Measurements from ENCODE around the gene BRD1. TPM values are rescaled to one million over a fixed set of nuclear protein-coding genes. Genes with fewer than 3 reads are reported as not detected.

Gene BRD1
- total and polyA plus RNA-seq, 8 donors = 10.0 to 92.4 (median 30.4) TPM

DNA sequence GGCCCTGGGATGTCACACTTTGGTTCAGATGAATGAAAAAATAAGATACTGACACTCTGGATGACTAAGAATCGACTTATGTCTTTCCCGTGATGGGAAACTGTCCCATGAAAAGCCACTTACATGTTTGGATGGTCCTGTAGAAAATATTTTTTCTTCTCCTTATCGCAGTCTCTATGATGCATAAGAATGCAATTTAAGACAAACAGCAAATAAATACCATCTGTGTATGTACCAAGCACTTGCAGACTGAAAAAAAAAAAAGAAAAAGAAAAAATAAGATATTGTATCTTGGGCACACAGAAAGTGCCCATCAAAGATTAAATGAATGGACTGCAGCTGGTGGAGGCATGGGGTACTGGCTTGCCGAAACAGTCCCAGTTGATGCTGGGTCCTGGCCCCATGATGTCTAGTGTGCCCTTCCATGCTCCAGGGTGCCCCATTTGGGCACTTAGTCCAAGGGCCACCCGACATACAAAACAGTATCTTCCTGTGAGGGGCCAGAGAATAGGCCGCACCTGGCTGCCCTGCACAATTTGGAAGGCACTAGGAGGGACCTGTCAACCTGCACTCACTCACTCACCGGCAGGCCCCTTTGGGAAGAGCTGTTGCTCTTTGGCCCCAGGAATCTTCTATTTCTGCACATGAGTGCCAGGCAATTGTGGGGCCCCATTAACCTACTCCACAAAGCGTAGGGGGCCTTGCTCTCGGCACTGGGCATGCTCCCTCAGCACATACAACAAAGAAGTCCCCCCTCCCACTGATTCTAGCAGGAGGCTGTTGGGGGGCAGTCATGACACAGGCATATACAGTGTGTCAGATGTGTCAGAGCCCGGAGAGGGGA lies 23.5 kb upstream of the BRD1 start:
- Histone ChIP-seq H3K36me3 (no peaks in the 10 kb centered on the region), H3K4me3 (no peak overlapping the region), H3K9me3 (no peaks in the 10 kb centered on the region), H3K27me3 (peaks cover 17 to 53% (median 33%) of the 10 kb centered on the region in 3 donors), H3K4me1 (peaks cover 32 to 57% (median 53%) of the 10 kb centered on the region in 4 donors), H3K27ac (no peak overlapping the region)
- intact Hi-C loops (cut with DNase I; ENCODE audit: low total_unique reads) = no loop called here
- 80 to 86% (median 84%) methylated on average over 9 to 10 of the region's 10 CpGs for WGBS, 5 donors
- DNase-seq = no peak
- TF ChIP-seq POLR2AphosphoS5 (IDR thresholded peaks at IDR 0.05) = no peak
- TF ChIP-seq EP300 (IDR thresholded peaks at IDR 0.05) = no peak
- no peak for TF ChIP-seq POLR2A (IDR thresholded peaks at IDR 0.05)
- TF ChIP-seq, protein P1, sequence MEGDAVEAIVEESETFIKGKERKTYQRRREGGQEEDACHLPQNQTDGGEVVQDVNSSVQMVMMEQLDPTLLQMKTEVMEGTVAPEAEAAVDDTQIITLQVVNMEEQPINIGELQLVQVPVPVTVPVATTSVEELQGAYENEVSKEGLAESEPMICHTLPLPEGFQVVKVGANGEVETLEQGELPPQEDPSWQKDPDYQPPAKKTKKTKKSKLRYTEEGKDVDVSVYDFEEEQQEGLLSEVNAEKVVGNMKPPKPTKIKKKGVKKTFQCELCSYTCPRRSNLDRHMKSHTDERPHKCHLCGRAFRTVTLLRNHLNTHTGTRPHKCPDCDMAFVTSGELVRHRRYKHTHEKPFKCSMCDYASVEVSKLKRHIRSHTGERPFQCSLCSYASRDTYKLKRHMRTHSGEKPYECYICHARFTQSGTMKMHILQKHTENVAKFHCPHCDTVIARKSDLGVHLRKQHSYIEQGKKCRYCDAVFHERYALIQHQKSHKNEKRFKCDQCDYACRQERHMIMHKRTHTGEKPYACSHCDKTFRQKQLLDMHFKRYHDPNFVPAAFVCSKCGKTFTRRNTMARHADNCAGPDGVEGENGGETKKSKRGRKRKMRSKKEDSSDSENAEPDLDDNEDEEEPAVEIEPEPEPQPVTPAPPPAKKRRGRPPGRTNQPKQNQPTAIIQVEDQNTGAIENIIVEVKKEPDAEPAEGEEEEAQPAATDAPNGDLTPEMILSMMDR (IDR thresholded peaks at IDR 0.05) = no peak

DNA sequence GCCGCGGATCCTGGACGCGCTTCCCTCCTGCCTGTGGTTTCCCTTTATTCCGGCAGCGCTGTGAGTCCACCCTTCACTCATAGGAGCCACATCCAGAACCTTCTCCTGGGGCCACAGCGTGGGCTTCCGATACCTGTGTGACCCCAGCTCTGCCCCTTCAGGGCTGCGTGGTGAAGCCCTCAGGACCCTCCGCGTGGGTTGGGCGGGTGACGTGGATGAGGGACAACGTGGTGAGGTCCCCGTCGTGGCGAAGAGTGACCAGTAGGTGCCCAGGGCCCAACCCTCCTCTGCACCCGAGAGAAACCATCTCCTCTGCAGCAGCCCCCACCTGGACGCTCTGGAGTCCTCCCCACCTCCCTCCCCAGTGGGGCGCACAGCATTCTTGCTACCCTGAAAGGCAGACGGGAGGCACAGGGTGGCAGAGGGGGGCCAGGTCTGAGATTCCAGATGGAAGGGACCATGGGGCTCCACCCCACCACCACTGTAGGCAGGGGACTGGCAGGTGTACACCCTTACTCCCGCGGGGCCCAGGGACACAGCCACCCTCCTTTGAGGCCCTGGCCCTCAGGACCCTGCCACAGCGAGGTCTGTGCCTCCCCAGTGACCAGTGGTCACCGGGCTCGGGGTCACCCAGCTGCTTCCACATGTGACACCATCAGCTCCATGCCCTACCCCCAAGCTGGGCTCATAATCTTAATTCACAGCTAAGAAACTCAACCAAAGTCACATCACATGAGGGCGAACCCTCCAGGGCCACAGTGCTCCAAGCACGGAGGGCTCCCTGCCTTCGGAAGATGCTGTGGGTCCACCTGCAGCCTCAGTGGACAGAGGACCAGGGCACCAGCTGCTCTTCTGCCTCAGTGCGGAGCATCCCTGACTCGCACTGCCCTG lies 22.6 kb upstream of the BRD1 start:
- Histone ChIP-seq H3K4me1 (peaks cover 23 to 48% (median 44%) of the 10 kb centered on the region in 4 donors), H3K27ac (no peak overlapping the region), H3K36me3 (no peaks in the 10 kb centered on the region), H3K4me3 (peak overlapping the region in 3 of 4 donors; percentile 36 to 72 (median 53)), H3K9me3 (no peaks in the 10 kb centered on the region), H3K27me3 (peaks cover 17 to 53% (median 33%) of the 10 kb centered on the region in 3 donors)
- TF ChIP-seq POLR2A (IDR thresholded peaks at IDR 0.05) = no peak
- TF ChIP-seq POLR2AphosphoS5 (IDR thresholded peaks at IDR 0.05) = no peak
- TF ChIP-seq EP300 (IDR thresholded peaks at IDR 0.05) = no peak
- DNase-seq = peak in 1 of 2 donors; percentile 11
- intact Hi-C loops (cut with DNase I; ENCODE audit: low total_unique reads) = no loop called here
- 52 to 58% (median 55%) methylated on average over 19 to 31 of the region's 31 CpGs for WGBS, 5 donors

DNA sequence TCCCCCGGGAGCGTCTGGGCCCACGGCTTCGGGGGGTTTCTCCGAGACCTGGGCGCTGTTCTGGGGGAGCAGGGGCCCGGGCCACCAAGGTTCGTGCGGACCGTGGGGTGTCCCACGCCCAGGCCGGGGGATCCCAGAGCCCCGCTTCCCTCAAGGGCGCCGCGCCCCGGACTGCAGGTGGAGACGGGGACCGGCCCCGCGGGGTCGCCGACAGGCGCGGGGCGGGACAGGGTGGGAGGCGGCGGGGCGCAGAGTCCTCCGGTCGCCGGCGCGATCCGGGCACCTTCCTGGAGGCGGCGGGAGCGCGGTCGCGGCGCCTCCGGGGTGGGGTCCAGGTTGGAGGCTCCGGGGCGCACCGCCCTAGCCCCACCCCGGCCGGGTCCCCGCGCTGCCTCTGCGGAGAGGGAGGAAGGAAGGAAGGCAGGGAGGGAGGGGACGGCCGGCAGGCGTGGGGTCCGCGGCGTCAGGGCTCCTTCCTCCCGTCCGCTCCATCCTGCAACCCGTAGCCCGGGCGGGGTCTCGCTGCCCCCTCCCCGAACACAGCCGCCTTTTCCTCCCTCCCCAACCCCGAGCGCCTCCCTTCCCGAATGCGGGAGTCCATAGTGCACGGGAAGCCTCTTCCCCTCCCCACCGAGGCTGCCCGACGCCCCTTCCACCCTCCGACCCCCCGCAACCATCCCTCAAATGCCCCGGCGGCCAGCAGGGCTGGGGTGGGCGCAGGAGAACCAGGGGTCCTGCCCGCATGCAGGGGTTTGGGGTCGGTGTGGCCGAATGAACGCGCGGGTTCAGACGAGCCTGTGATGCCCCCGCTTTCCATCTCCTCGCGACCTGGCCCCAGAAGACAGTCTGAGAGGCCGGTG lies 21.7 kb upstream of the BRD1 start:
- intact Hi-C loops (cut with DNase I; ENCODE audit: low total_unique reads) = no loop called here
- Histone ChIP-seq H3K9me3 (no peaks in the 10 kb centered on the region), H3K4me3 (peak overlapping the region; percentile 36 to 72 (median 52)), H3K27ac (no peak overlapping the region), H3K4me1 (peaks cover 20 to 39% (median 35%) of the 10 kb centered on the region in 4 donors), H3K36me3 (no peaks in the 10 kb centered on the region), H3K27me3 (peaks cover 17 to 53% (median 33%) of the 10 kb centered on the region in 3 donors)
- peak in 1 of 2 donors; percentile 43 for DNase-seq
- 3 to 9% (median 4%) methylated on average over 22 to 89 of the region's 89 CpGs for WGBS, 5 donors
- TF ChIP-seq EP300 (IDR thresholded peaks at IDR 0.05) (no peak), POLR2AphosphoS5 (IDR thresholded peaks at IDR 0.05) (no peak), POLR2A (IDR thresholded peaks at IDR 0.05) (no peak)
- TF ChIP-seq, protein P1 (IDR thresholded peaks at IDR 0.05) = no peak

DNA sequence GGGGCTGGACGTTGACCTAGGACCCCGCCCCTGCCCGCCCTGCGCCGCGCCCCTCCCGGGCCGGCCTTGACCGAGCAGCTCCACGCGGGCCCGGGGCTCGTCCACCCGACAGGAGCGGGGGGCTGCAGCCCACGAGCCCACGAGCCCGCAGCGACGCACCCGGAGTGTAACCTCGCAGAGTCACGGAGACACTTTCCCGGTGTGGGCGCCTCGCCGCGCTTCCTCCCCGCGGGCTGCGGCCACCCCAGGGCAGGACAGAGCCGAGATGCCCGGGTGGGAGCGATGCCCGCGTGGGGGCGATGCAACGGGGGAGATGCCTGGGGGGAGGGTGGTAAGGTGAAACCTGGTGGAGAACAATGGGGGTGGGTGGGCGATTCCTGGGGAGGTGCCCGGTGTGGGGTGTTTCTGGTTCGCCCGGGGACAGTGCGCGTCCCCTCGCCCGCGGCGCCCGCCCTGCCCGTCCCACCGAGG lies 21.1 kb upstream of the BRD1 start:
- H3K27ac ChIP-seq = peak overlapping the region in 2 of 5 donors; percentile 1 to 40
- intact Hi-C loops (cut with DNase I; ENCODE audit: low total_unique reads) = no loop called here

More for the DNA sequence above, 21.1 kb upstream of the BRD1 start:
- Histone ChIP-seq H3K4me1 (peaks cover 20 to 37% (median 34%) of the 10 kb centered on the region in 4 donors), H3K4me3 (peak overlapping the region; percentile 36 to 72 (median 52)), H3K36me3 (no peaks in the 10 kb centered on the region), H3K27me3 (peaks cover 17 to 53% (median 33%) of the 10 kb centered on the region in 3 donors), H3K9me3 (no peaks in the 10 kb centered on the region)
- DNase-seq = no peak
- no peak for TF ChIP-seq POLR2AphosphoS5 (IDR thresholded peaks at IDR 0.05)
- no peak for TF ChIP-seq EP300 (IDR thresholded peaks at IDR 0.05)
- TF ChIP-seq, protein P1 (IDR thresholded peaks at IDR 0.05) = no peak
- no peak for TF ChIP-seq POLR2A (IDR thresholded peaks at IDR 0.05)
- WGBS, 5 donors = 0 to 3% (median 2%) methylated on average over 24 to 51 of the region's 51 CpGs
